HUES6 (cell line): ENCODE data around the gene N4BP2L2.

Source experiments
- H3K27ac ChIP-seq: 2 replicates; pipeline ENCODE4 v1.7.0; 2013; ENCODE audit warnings: low read depth, mild to moderate bottlenecking, low read length, inconsistent platforms
- H3K27me3 ChIP-seq: 2 replicates; pipeline ENCODE4 v1.6.1; 2013; ENCODE audit warnings: low read length; ENCODE audit not compliant: control insufficient read depth, insufficient read depth
- H3K36me3 ChIP-seq: 2 replicates; pipeline ENCODE4 v1.6.1; 2013; ENCODE audit warnings: low read length; ENCODE audit not compliant: control insufficient read depth, insufficient read depth
- H3K4me1 ChIP-seq: 2 replicates; pipeline ENCODE4 v1.6.1; 2013; ENCODE audit warnings: low read length; ENCODE audit not compliant: control insufficient read depth, insufficient read depth
- H3K4me3 ChIP-seq: 2 replicates; pipeline ENCODE4 v1.5.1; 2013; ENCODE audit warnings: low read depth, low read length
- H3K9ac ChIP-seq: one replicate; pipeline ENCODE4 v1.6.1; 2013; ENCODE audit warnings: mild to moderate bottlenecking, low read length
- H3K9me3 ChIP-seq: 2 replicates; pipeline ENCODE4 v1.6.1; 2013; ENCODE audit warnings: low read depth, low read length; ENCODE audit not compliant: control insufficient read depth, insufficient read depth

Gene N4BP2L2

DNA sequence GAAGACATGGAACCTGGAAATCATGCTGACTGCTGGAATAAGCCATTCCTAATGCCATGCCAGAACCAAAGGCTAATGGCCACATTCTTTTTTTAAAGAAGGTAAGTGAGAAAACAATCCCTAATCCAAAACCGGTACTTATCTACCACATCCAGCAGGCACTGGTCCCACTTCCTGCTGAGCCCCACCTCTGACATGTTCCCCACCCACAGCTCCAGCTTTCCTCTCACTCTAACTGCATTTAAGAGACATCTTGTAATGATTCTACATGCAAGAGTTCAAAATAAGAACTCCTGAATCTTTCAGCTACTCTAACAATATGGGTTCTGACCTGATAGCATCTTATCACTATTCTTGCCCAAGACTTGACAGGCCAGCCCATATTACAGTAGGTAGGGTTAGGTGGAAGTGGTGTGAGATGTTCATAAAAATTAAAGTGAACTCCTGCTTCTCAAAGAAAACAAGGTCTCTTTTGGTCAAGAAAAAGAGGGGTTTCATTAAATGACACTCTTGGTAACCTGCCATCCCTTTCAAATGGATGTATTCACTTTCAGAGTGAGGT is 41.9 kb downstream of the N4BP2L2 start:
- H3K9ac ChIP-seq = no peak overlapping the region
- H3K4me1 ChIP-seq = no peaks in the 10 kb centered on the region
- H3K4me3 ChIP-seq = no peak overlapping the region
- no peaks in the 10 kb centered on the region for H3K36me3 ChIP-seq
- no peaks in the 10 kb centered on the region for H3K27me3 ChIP-seq
- no peaks in the 10 kb centered on the region for H3K9me3 ChIP-seq
- no peak overlapping the region for H3K27ac ChIP-seq

DNA sequence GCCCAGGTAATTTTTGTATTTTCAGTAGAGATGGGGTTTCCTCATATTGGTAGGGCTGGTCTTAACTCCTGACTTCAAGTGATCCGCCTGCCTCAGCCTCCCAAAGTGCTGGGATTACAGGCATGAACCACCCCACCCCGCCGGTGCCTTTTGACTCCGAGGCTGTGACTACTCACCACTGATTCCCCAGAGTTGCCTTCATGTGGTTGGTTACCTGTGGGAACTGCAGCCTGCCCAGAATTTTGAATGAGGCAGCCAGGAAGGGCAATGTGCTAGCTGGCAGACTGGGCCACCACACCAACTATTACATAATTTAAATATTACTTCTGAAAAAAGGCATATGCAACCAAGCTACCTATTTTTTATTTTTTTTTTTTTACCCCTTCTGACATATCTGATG is 42.8 kb downstream of the N4BP2L2 start:
- Histone ChIP-seq H3K9ac (no peak overlapping the region), H3K9me3 (no peaks in the 10 kb centered on the region), H3K36me3 (no peaks in the 10 kb centered on the region), H3K27me3 (no peaks in the 10 kb centered on the region), H3K27ac (no peak overlapping the region), H3K4me1 (no peaks in the 10 kb centered on the region), H3K4me3 (no peak overlapping the region)

DNA sequence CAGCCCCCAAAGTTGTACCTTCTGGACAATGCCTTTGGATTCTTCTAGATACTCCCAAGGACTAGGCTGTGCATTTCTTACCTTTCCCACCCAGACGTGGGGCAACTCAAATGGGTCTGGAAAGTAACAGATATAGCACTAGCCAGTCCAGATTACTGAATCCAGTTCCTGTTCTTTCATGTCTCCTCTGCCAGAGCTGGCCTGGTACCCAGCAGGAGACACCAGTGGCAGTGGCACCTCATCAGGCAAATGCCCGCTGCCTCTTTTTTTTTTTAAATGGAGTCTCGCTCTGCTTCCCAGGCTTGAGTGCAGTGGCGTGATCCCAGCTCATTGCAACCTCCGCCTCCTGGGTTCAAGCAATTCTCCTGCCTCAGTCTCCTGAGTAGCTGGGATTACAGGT is 43.2 kb downstream of the N4BP2L2 start:
- Histone ChIP-seq H3K4me1 (no peaks in the 10 kb centered on the region), H3K9me3 (no peaks in the 10 kb centered on the region), H3K27me3 (no peaks in the 10 kb centered on the region), H3K36me3 (no peaks in the 10 kb centered on the region), H3K27ac (no peak overlapping the region), H3K9ac (no peak overlapping the region), H3K4me3 (no peak overlapping the region)

DNA sequence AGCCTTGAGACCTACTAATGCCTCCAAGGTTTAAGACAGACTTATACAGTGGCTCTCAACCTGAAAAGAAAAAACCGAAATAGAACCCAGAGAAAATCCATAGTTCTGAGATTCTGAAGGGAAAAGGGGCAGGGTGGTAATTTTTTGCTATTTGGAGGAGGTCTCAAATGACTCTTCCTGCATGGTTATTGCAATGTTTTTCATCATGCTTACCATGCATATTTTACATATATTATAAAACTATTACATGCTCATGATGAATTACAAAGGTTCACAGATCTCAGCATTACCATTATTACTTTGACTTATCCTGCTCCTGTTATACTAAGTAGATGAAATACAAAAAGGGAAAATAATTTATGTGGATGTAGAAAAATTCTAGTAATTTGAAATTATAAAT is 47.6 kb downstream of the N4BP2L2 start:
- H3K9me3 ChIP-seq = no peaks in the 10 kb centered on the region
- H3K27me3 ChIP-seq = no peaks in the 10 kb centered on the region
- H3K36me3 ChIP-seq = no peaks in the 10 kb centered on the region
- H3K4me1 ChIP-seq = no peaks in the 10 kb centered on the region
- no peak overlapping the region for H3K4me3 ChIP-seq
- H3K9ac ChIP-seq = no peak overlapping the region
- no peak overlapping the region for H3K27ac ChIP-seq

DNA sequence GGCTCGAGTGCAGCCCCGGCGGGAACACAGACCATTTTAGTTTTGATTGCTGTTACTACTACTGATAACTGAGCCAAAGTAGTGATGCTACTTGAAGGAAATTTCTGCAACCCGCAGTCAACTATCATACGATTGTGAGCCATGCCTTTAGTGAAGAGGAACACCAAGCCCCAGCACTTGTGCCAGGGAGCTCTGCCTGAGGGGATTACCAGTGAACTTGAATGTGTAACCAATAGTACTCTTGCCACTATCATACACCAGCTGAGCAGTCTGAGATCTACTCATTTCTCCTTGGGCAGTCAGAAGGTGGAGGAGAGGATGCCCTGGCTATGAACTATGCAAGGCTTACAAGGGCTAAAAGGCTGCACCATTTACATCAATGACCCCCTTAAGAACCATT is 61.7 kb downstream of the N4BP2L2 start:
- Histone ChIP-seq H3K9me3 (no peaks in the 10 kb centered on the region), H3K27ac (no peak overlapping the region), H3K4me3 (no peak overlapping the region), H3K27me3 (no peaks in the 10 kb centered on the region), H3K36me3 (no peaks in the 10 kb centered on the region), H3K9ac (no peak overlapping the region), H3K4me1 (no peaks in the 10 kb centered on the region)

DNA sequence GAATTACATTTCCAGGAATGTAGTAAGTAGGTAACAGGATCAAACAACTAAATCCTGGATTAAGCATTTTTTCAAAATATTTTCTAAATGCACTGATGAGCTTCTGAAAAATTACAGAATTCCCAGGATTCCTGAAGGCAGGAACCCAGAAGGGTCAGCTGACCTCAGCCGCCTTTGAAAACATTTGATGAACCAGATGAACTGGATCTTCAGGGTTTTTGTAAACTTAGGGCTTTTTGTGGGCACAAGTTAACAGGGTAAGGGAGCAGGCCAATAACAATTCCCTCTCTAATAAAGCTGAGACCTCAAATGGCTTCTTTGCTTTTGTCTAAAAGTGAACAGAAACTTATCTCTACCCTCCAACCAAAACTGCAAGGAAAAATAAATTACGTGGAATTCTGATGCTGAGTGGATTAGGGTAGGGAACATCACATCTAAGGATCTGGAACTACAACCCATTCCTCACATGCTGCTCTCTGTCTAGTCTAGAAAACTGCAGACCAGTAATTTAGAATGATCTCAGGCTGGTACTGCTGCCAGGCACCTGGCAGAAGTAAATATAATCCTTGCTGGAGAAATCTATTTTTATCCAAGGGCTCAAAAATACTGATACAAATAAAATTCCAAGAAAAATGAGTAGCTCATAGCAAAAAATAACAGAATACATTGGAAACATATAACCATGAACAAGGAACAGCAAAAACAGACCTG is 62.4 kb downstream of the N4BP2L2 start:
- Histone ChIP-seq H3K9me3 (no peaks in the 10 kb centered on the region), H3K27me3 (no peaks in the 10 kb centered on the region), H3K4me3 (no peak overlapping the region), H3K4me1 (no peaks in the 10 kb centered on the region), H3K27ac (no peak overlapping the region), H3K36me3 (no peaks in the 10 kb centered on the region), H3K9ac (no peak overlapping the region)

DNA sequence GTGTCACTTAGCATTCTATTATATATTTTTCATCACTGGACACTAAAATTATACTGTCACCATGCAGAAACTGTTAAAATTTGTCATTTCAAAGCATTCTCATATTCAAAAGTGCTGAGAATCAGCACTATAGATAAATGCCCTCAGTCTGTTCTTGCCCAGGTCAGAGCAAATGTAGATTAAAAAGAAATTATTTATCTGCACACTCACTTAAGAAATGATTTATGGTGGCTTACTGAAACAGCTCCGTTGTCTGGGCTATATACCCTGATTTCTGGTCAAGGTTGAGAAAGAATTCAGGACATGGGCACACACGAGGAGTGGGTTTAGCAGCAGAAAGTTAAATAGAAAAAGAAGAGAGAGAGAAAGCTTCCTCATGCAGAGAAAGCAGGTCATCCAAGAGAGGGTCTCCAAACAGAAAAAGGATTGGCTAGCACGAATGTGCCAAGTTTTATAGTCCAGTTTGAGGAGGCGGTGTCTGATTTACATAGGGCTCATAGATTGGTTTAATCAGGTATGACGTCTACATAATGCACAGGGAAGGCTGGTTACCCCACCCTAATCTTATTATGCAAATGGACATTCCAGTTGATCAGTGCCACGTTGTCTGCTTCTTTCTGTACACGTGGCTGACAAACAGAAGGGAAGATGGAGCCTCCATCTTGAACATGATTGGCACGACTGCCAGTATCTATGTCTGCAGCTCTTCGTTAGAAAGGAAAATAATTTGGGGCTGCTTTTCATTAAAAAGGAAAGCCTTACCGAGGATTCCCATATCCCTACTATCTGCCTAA is 63.4 kb downstream of the N4BP2L2 start:
- Histone ChIP-seq H3K27ac (no peak overlapping the region), H3K9ac (no peak overlapping the region), H3K27me3 (no peaks in the 10 kb centered on the region), H3K4me3 (no peak overlapping the region), H3K36me3 (no peaks in the 10 kb centered on the region), H3K9me3 (no peaks in the 10 kb centered on the region), H3K4me1 (no peaks in the 10 kb centered on the region)

DNA sequence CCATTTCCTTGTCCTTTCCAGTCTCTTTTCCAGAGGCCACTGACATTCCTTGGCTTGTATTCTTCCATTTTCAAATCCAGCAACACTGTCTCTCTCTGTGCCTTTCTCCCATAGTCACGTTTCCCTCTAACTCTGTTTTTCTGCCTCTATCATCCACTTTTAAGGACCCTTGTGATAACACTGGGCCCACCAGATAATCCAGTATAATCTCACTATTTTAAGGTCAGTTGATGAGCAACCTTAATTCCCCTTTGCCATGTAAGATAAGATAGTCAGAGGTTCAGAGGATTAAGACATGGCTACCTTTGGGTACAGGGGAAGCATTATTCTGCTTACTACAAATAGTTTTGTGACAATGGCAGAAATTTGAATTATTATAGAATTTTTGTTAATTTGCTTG is 64.9 kb downstream of the N4BP2L2 start:
- Histone ChIP-seq H3K36me3 (no peaks in the 10 kb centered on the region), H3K4me1 (no peaks in the 10 kb centered on the region), H3K9ac (no peak overlapping the region), H3K4me3 (no peak overlapping the region), H3K27me3 (no peaks in the 10 kb centered on the region), H3K9me3 (no peaks in the 10 kb centered on the region), H3K27ac (no peak overlapping the region)

DNA sequence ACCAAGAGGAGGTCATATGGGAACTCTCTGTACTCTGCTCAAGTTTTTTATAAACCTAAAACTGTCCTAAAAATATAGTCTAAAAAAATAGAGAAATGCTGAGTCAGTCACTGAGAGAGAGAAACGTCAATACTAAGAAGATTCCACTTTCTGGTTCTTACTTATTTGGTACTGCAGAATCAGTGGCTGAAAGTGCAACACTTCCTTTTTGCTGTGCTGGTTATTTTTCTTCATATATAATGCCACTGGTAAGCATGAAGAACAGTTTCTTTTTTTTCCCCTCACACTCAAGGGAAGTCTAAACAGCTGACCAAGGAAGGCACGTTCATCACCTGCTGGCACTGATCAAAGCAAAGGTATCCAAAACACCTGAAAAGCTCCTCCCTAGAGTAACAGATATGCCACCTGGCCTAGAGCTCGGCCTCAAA is 66.4 kb downstream of the N4BP2L2 start:
- no peaks in the 10 kb centered on the region for H3K9me3 ChIP-seq
- no peaks in the 10 kb centered on the region for H3K4me1 ChIP-seq
- no peaks in the 10 kb centered on the region for H3K36me3 ChIP-seq
- H3K9ac ChIP-seq = no peak overlapping the region
- no peak overlapping the region for H3K4me3 ChIP-seq
- H3K27ac ChIP-seq = no peak overlapping the region
- no peaks in the 10 kb centered on the region for H3K27me3 ChIP-seq

DNA sequence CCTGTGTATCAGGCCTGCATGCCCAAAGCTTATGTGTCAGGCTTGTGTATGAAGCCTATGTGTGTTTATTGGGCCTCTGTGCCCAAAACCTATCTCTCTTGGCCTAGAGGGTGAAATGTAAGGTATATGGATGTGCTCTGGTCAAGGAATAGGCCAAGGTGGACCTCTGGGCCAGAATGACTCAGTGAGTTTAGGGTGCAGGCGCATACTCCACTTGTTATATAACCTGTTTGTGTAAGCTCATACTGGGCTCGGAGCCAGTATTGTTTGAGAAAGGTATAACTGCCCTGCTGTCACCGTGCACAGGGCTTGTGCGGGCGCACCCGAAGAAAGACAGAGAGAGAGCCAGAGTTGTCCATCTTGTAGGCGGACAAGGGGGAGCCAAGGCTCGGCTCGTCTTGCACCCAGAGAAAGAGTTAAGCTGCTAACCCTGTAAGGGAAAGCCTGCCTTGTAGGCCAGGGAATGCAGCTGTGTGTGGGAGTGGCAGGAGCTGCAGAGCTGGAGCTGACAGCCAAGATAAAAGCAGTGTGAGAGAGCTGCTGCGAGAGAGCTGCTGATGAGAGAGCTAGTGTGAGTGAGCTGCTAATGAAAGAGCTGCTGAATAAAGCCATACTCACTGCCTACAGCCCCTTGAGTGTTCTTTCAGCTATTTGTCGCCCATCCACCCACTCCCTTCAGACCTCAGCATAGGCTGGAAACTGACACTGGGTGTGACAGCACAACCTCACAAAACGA is 67.2 kb downstream of the N4BP2L2 start:
- Histone ChIP-seq H3K27ac (no peak overlapping the region), H3K4me3 (no peak overlapping the region), H3K4me1 (no peaks in the 10 kb centered on the region), H3K36me3 (no peaks in the 10 kb centered on the region), H3K9me3 (no peaks in the 10 kb centered on the region), H3K9ac (no peak overlapping the region), H3K27me3 (no peaks in the 10 kb centered on the region)
